GM12878 (cell line): ENCODE measurements around the gene CYP2A6. TPM values are rescaled to one million over a fixed set of nuclear protein-coding genes. Genes with fewer than 3 reads are reported as not detected.
A peak's percentile ranks its signal among the peaks of the same experiment; 100 is the strongest.

Source experiments
- BMI1 ChIP-seq: fragments of 450-650 bp; IDR thresholded peaks from 2 replicates; pipeline ENCODE4 v1.6.1; 2016; ENCODE audit warnings: mild to moderate bottlenecking, moderate library complexity, borderline replicate concordance
- CBX3 ChIP-seq: fragments of 200-600 bp; sonication (generic); IDR thresholded peaks from 2 replicates; pipeline ENCODE4 v1.6.1; 2016; ENCODE audit warnings: low read depth, borderline replicate concordance
- CHD4 ChIP-seq: fragments of 200-600 bp; sonication (generic); IDR thresholded peaks from 2 replicates; pipeline ENCODE4 v1.6.1; 2016; ENCODE audit warnings: mild to moderate bottlenecking
- CREM ChIP-seq: IDR thresholded peaks from 2 replicates; pipeline ENCODE4 v1.6.1; 2014; ENCODE audit warnings: antibody characterized with exemption, low read depth
- FOXK2 ChIP-seq: fragments of 450-650 bp; IDR thresholded peaks from 2 replicates; pipeline ENCODE4 v1.6.1; 2017; ENCODE audit warnings: mild to moderate bottlenecking, moderate library complexity
- HCFC1 ChIP-seq: fragments of 150-350 bp; IDR thresholded peaks from 2 replicates; pipeline ENCODE4 v1.6.1; 2014; ENCODE audit warnings: low read length
- HDAC6 ChIP-seq: fragments of 200-600 bp; sonication (generic); IDR thresholded peaks from one replicate; pipeline ENCODE4 v1.8.0; 2017; ENCODE audit warnings: antibody characterized with exemption; ENCODE audit not compliant: unreplicated experiment
- HDGF ChIP-seq: fragments of 450-650 bp; IDR thresholded peaks from 2 replicates; pipeline ENCODE4 v1.6.1; 2016; ENCODE audit warnings: antibody characterized with exemption
- LARP7 ChIP-seq: fragments of 450-650 bp; IDR thresholded peaks from 2 replicates; pipeline ENCODE4 v1.6.1; 2017; ENCODE audit warnings: mild to moderate bottlenecking
- MEF2A ChIP-seq: IDR thresholded peaks from 2 replicates; pipeline ENCODE4 v1.6.1; 2011; ENCODE audit warnings: low read depth, mild to moderate bottlenecking, low read length, moderate library complexity; ENCODE audit not compliant: insufficient read depth
- POU2F2 ChIP-seq: IDR thresholded peaks from 3 replicates; pipeline ENCODE4 v1.6.1; 2011; ENCODE audit warnings: low read depth, mild to moderate bottlenecking, low read length, borderline replicate concordance
- RAD21 ChIP-seq: IDR thresholded peaks from 2 replicates; pipeline ENCODE4 v1.6.1; 2011; ENCODE audit warnings: mild to moderate bottlenecking, low read depth, low read length, moderate library complexity; ENCODE audit not compliant: insufficient read depth
- RCOR1 ChIP-seq: conservative IDR thresholded peaks from 2 replicates; pipeline ENCODE4 v1.6.1; 2012; ENCODE audit warnings: low read depth, low read length, improper control_type of control experiment
- SIX5 ChIP-seq: IDR thresholded peaks from 2 replicates; pipeline ENCODE4 v1.6.1; 2011; ENCODE audit warnings: mild to moderate bottlenecking, low read depth, low read length, moderate library complexity; ENCODE audit not compliant: severe bottlenecking
- SMAD1 ChIP-seq: fragments of 450-650 bp; IDR thresholded peaks from 2 replicates; pipeline ENCODE4 v1.6.1; 2018; ENCODE audit warnings: mild to moderate bottlenecking, low read depth; ENCODE audit not compliant: partially characterized antibody
- SP1 ChIP-seq: IDR thresholded peaks from one replicate; pipeline ENCODE4 v1.6.1; 2011; ENCODE audit warnings: low read depth, low read length
- SPI1 ChIP-seq: IDR thresholded peaks from 2 replicates; pipeline ENCODE4 v1.6.1; 2011; ENCODE audit warnings: low read depth, mild to moderate bottlenecking, low read length, moderate library complexity, borderline replicate concordance; ENCODE audit not compliant: insufficient read depth
- SREBF1 ChIP-seq: IDR thresholded peaks from 2 replicates; pipeline ENCODE4 v1.6.1; 2012; ENCODE audit warnings: mild to moderate bottlenecking, low read length
- SUZ12 ChIP-seq: fragments of 200-600 bp; sonication (generic); IDR thresholded peaks from one replicate; pipeline ENCODE4 v1.6.1; 2018; ENCODE audit warnings: antibody characterized with exemption, mild to moderate bottlenecking; ENCODE audit not compliant: unreplicated experiment
- ZNF207 ChIP-seq: fragments of 450-650 bp; IDR thresholded peaks from 2 replicates; pipeline ENCODE4 v1.6.1; 2014; ENCODE audit warnings: antibody characterized with exemption, mild to moderate bottlenecking, borderline replicate concordance
- ZNF24 ChIP-seq: fragments of 450-650 bp; IDR thresholded peaks from 2 replicates; pipeline ENCODE4 v1.6.1; 2017; ENCODE audit warnings: antibody characterized with exemption, mild to moderate bottlenecking
- polyA plus RNA-seq, 11 experiments: library from polyadenylated mRNA; depleted of rRNA in 4 of 11; unstranded in 6 of 11; stranded (reverse) in 5 of 11; fragments of >200 nt; fragmentation: Nextera tagmentation in 4 of 11; fragmentation: Illumina TruSeq in 1 of 11; extraction: Ambion mirVana in 4 of 11; extraction: Trizol in 1 of 11; gene quantifications; 1 replicate in 1 of 11; 2 replicates in 10 of 11; pipeline versions ENCODE4 v1.2.1 to v1.2.3, GENCODE V29; 2011 to 2016; ENCODE audit warnings: inconsistent platforms in 2 of 11, missing spikeins in 2 of 11, low read depth in 1 of 11
- total RNA-seq, 4 experiments: library from RNA; depleted of rRNA in 3 of 4; stranded (reverse); fragments of >200 nt in 3 of 4; fragmentation: Illumina TruSeq in 1 of 4; extraction: Trizol in 1 of 4; gene quantifications; 2 replicates each; pipeline versions ENCODE4 v1.2.1 to v1.2.3, GENCODE V29; 2013 to 2021
- TF ChIP-seq, protein P1 (sequence below): fragments of 450-650 bp; IDR thresholded peaks from 2 replicates; pipeline ENCODE4 v1.6.1; 2017; ENCODE audit warnings: mild to moderate bottlenecking, moderate library complexity
- TF ChIP-seq, protein P2 (sequence below): fragments of 150-350 bp; IDR thresholded peaks from 2 replicates; pipeline ENCODE4 v1.6.1; 2016; ENCODE audit warnings: low read depth, low read length

The CYP2A6 gene
- total and polyA plus RNA-seq, 10 of the 15 experiments (the other 5 are each of a cell fraction or from before 2014, with no cell fraction given): 0.97 TPM; not detected in 9

DNA sequence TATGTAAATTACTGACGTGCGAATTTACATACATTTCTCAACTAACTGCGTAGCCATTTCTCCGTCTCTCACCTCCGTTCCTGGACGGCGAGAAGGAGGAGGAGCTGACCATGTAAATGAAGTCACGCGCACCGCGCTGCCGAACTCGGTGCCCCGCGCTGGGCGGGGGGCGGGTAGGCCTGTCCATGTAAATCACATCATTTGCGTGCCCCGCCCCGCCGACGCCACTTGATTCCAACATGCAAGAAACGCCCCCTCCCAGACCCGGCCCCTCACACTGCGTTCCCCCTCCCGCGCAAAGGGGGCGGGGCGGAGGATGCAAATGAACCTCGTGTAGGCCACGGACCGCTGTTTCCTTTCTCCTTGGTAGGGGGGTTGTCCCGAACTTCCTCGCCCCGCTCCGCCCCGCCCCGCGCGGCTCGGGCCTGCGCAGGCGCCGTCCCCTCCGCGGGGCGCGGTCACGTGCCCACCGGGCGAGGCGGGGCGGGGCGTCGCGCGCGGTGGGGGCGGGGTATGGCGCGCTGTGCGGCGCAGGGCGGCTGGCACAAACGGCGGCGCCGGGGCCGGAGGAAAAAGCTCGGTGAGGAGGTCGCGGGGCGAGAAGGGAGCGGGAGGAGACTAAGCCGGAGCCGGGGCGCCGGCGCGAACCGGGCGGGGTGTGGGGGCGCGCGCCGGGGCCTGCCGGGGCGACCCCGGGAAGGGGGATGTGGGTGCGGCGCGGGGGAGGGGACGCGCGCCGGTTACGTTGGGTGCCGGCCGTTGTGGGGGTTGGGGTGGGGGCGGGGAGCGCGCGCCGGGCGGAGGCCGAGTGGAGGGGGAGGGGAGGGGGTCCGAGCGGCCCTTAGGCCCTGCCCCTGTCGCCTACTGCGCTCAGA, 51.3 kb downstream of the CYP2A6 start, which contains the start of gene EGLN2 (continued):
- TF ChIP-seq RCOR1 (no peak), ZNF207 (no peak), SPI1 (no peak; the same call in 1 of the 2 replicates), SUZ12 (no peak), SREBF1 (no peak), ZNF24 (no peak), RAD21 (no peak), HCFC1 (no peak), LARP7 (no peak), POU2F2 (peak; percentile 91; the same call in 2 of the 3 replicates), CBX3 (no peak), SMAD1 (no peak), HDAC6 (no peak), CREM (peak; percentile 61), CHD4 (no peak), SIX5 (no peak), HDGF (peak; percentile 98), MEF2A (0 out of 2 replicates have a peak, but pooled peaks have one; percentile 4), FOXK2 (no peak), SP1 (peak; percentile 57), BMI1 (no peak)
- TF ChIP-seq, protein P1, sequence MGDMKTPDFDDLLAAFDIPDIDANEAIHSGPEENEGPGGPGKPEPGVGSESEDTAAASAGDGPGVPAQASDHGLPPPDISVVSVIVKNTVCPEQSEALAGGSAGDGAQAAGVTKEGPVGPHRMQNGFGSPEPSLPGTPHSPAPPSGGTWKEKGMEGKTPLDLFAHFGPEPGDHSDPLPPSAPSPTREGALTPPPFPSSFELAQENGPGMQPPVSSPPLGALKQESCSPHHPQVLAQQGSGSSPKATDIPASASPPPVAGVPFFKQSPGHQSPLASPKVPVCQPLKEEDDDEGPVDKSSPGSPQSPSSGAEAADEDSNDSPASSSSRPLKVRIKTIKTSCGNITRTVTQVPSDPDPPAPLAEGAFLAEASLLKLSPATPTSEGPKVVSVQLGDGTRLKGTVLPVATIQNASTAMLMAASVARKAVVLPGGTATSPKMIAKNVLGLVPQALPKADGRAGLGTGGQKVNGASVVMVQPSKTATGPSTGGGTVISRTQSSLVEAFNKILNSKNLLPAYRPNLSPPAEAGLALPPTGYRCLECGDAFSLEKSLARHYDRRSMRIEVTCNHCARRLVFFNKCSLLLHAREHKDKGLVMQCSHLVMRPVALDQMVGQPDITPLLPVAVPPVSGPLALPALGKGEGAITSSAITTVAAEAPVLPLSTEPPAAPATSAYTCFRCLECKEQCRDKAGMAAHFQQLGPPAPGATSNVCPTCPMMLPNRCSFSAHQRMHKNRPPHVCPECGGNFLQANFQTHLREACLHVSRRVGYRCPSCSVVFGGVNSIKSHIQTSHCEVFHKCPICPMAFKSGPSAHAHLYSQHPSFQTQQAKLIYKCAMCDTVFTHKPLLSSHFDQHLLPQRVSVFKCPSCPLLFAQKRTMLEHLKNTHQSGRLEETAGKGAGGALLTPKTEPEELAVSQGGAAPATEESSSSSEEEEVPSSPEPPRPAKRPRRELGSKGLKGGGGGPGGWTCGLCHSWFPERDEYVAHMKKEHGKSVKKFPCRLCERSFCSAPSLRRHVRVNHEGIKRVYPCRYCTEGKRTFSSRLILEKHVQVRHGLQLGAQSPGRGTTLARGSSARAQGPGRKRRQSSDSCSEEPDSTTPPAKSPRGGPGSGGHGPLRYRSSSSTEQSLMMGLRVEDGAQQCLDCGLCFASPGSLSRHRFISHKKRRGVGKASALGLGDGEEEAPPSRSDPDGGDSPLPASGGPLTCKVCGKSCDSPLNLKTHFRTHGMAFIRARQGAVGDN: no peak
- TF ChIP-seq, protein P2, sequence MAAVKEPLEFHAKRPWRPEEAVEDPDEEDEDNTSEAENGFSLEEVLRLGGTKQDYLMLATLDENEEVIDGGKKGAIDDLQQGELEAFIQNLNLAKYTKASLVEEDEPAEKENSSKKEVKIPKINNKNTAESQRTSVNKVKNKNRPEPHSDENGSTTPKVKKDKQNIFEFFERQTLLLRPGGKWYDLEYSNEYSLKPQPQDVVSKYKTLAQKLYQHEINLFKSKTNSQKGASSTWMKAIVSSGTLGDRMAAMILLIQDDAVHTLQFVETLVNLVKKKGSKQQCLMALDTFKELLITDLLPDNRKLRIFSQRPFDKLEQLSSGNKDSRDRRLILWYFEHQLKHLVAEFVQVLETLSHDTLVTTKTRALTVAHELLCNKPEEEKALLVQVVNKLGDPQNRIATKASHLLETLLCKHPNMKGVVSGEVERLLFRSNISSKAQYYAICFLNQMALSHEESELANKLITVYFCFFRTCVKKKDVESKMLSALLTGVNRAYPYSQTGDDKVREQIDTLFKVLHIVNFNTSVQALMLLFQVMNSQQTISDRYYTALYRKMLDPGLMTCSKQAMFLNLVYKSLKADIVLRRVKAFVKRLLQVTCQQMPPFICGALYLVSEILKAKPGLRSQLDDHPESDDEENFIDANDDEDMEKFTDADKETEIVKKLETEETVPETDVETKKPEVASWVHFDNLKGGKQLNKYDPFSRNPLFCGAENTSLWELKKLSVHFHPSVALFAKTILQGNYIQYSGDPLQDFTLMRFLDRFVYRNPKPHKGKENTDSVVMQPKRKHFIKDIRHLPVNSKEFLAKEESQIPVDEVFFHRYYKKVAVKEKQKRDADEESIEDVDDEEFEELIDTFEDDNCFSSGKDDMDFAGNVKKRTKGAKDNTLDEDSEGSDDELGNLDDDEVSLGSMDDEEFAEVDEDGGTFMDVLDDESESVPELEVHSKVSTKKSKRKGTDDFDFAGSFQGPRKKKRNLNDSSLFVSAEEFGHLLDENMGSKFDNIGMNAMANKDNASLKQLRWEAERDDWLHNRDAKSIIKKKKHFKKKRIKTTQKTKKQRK: no peak
